K562 (cell line): ENCODE results near the gene POLR1A. TPM values are rescaled to one million over a fixed set of nuclear protein-coding genes. Genes with fewer than 3 reads are reported as not detected.

ENCODE experiments used
- ATAC-seq: fragments of 200-7000 bp; cut with Tn5 transposase; 3 replicates; pipeline ENCODE4 v1.9.1; 2020; ENCODE audit warnings: moderate library complexity
- BruUV-seq: library from RNA; stranded (reverse); fragments of 400-500 nt; replicated peaks from 2 replicates; lab custom pipeline; 2021; lab: Mats Ljungman, UMichigan
- CTCF ChIA-PET: fragments of 300-600 bp; formaldehyde crosslinking; extraction: SDS; loops from one replicate; lab custom pipeline; 2021; ENCODE audit warnings: low intra/inter-chr PET ratio; lab: Yijun Ruan, JAX
- POLR2A ChIA-PET: fragments of 300-600, 350-650 bp; sonication (Branson Sonifier 250); formaldehyde crosslinking; extraction: SDS; loops from one replicate; lab custom pipeline; 2021; ENCODE audit warnings: antibody characterized with exemption, inconsistent platforms; lab: Yijun Ruan, JAX
- DNase-seq, 4 experiments: peaks; one replicate each; pipeline versions ENCODE4 v3.0.0 to v3.0.0-alpha.2; 2011 to 2018; ENCODE audit warnings: low spot score in 3 of 4, mixed read lengths in 3 of 4; ENCODE audit errors: extremely low read depth in 1 of 4
- FAIRE-seq: peaks from 2 replicates; lab custom pipeline; 2011; peaks lifted over from hg19 to GRCh38; lab: Jason Lieb, UNC
- H2AFZ ChIP-seq: 2 replicates; pipeline ENCODE4 v1.6.0; 2011; ENCODE audit warnings: low read depth, low read length, control low read depth, inconsistent platforms
- H3K27ac ChIP-seq: fragments of 200-600 bp; 3 replicates; pipeline ENCODE4 v1.8.0; 2011; ENCODE audit warnings: low read depth, mild to moderate bottlenecking, control low read depth, inconsistent platforms, low read length, moderate library complexity, mixed read lengths; ENCODE audit errors: extremely low read depth
- H3K27me3 ChIP-seq, 2 experiments: fragments of 300-600 bp in 1 of 2; 2 replicates in 1 of 2; 3 replicates in 1 of 2; pipeline versions ENCODE4 v1.6.0 to v1.8.0; 2011; ENCODE audit warnings: inconsistent platforms in 2 of 2, low read length in 2 of 2, mild to moderate bottlenecking in 1 of 2, mixed read lengths in 1 of 2, moderate library complexity in 1 of 2; ENCODE audit not compliant: control insufficient read depth in 2 of 2, insufficient read depth in 2 of 2
- H3K36me3 ChIP-seq: fragments of 300-600 bp; 3 replicates; pipeline ENCODE4 v1.8.0; 2011; ENCODE audit warnings: mild to moderate bottlenecking, low read length, inconsistent platforms; ENCODE audit not compliant: control insufficient read depth, insufficient read depth
- H3K4me1 ChIP-seq, 2 experiments: fragments of 200-600 bp in 1 of 2; replicated peaks in 1 of 2; 2 replicates in 1 of 2; 3 replicates in 1 of 2; pipeline versions ENCODE4 v1.5.1 to v1.8.0; 2011; ENCODE audit warnings: inconsistent platforms in 2 of 2, low read length in 2 of 2, mild to moderate bottlenecking in 1 of 2, mixed read lengths in 1 of 2, moderate library complexity in 1 of 2; ENCODE audit not compliant: control insufficient read depth in 2 of 2, insufficient read depth in 2 of 2
- H3K4me2 ChIP-seq: 2 replicates; pipeline ENCODE4 v1.6.1; 2011; ENCODE audit warnings: low read length, control low read depth, inconsistent platforms, mixed read lengths; ENCODE audit not compliant: insufficient read depth
- H3K4me3 ChIP-seq: fragments of 200-600 bp; sonication (generic), shearing (Covaris generic); 2 replicates; pipeline ENCODE4 v1.5.1; 2016; ENCODE audit warnings: control low read depth, inconsistent platforms
- H3K79me2 ChIP-seq: fragments of 200-600 bp; 3 replicates; pipeline ENCODE4 v1.8.0; 2011; ENCODE audit warnings: low read length, inconsistent platforms; ENCODE audit not compliant: control insufficient read depth, insufficient read depth
- H3K9ac ChIP-seq, 2 experiments: 2 replicates each; pipeline versions ENCODE4 v1.6.0 to v1.6.1; 2011; ENCODE audit warnings: low read depth in 2 of 2, low read length in 2 of 2, control low read depth in 1 of 2, inconsistent platforms in 1 of 2, mild to moderate bottlenecking in 1 of 2, mixed read lengths in 1 of 2; ENCODE audit not compliant: insufficient read depth in 1 of 2
- H3K9me1 ChIP-seq: one replicate; pipeline ENCODE4 v1.6.0; 2011; ENCODE audit warnings: inconsistent platforms, mild to moderate bottlenecking, low read length, moderate library complexity; ENCODE audit not compliant: control insufficient read depth, insufficient read depth
- H3K9me3 ChIP-seq: replicated peaks from 2 replicates; pipeline ENCODE4 v1.5.1; 2011; ENCODE audit warnings: low read depth, low read length, inconsistent platforms; ENCODE audit not compliant: control insufficient read depth, insufficient read depth
- H4K20me1 ChIP-seq: replicated peaks from 2 replicates; pipeline ENCODE4 v1.6.1; 2011; ENCODE audit warnings: low read length, inconsistent platforms, mixed read lengths; ENCODE audit not compliant: control insufficient read depth, insufficient read depth
- HNRNPLL ChIP-seq: fragments of 200-400 bp; formaldehyde crosslinking; IDR thresholded peaks from 2 replicates; pipeline ENCODE4 v1.6.1; 2017; ENCODE audit warnings: low read length, low read depth, mild to moderate bottlenecking; ENCODE audit not compliant: poor library complexity, severe bottlenecking
- ILF3 ChIP-seq: fragments of 450-650 bp; IDR thresholded peaks from 2 replicates; pipeline ENCODE4 v1.6.1; 2018; ENCODE audit warnings: antibody characterized with exemption, mild to moderate bottlenecking, moderate library complexity, borderline replicate concordance
- NCOA1 ChIP-seq: fragments of 450-650 bp; IDR thresholded peaks from 2 replicates; pipeline ENCODE4 v1.6.1; 2016; ENCODE audit warnings: low read depth
- POLR3A ChIP-seq: IDR thresholded peaks from 2 replicates; pipeline ENCODE4 v1.6.1; 2011; ENCODE audit warnings: borderline replicate concordance, mild to moderate bottlenecking, moderate library complexity; ENCODE audit not compliant: insufficient read length, insufficient read depth; ENCODE audit errors: extremely low read depth
- RBM22 ChIP-seq: fragments of 200-400 bp; formaldehyde crosslinking; IDR thresholded peaks from 2 replicates; pipeline ENCODE4 v1.6.1; 2018; ENCODE audit warnings: low read length, low read depth; ENCODE audit not compliant: poor library complexity, severe bottlenecking
- RFX5 ChIP-seq: IDR thresholded peaks from 2 replicates; pipeline ENCODE4 v1.6.1; 2011; ENCODE audit warnings: low read depth, mild to moderate bottlenecking, improper control_type of control experiment, low read length
- TSC22D4 ChIP-seq: fragments of 450-650 bp; IDR thresholded peaks from 2 replicates; pipeline ENCODE4 v1.6.1; 2016; ENCODE audit warnings: missing genetic modification characterization, missing biosample characterization, control low read depth
- U2AF2 ChIP-seq: fragments of 200-400 bp; formaldehyde crosslinking; optimal IDR thresholded peaks from 2 replicates; pipeline ENCODE3; 2017; ENCODE audit warnings: low read depth, mild to moderate bottlenecking, low read length
- ZNF316 ChIP-seq: fragments of 450-650 bp; IDR thresholded peaks from 2 replicates; pipeline ENCODE4 v1.6.1; 2016
- ZNF699 ChIP-seq: fragments of 250-450 bp; sonication (Bioruptor Pico); IDR thresholded peaks from 2 replicates; pipeline ENCODE4 v1.8.0; 2021; ENCODE audit warnings: mild to moderate bottlenecking, moderate library complexity; ENCODE audit not compliant: insufficient replicate concordance
- ZSCAN29 ChIP-seq: fragments of 450-650 bp; IDR thresholded peaks from 2 replicates; pipeline ENCODE4 v1.6.1; 2017
- WGBS: fragments of 100-300 bp; shearing (Covaris generic); methylation state at CpG from one replicate; pipeline ENCODE4 v1.1.6; 2016; ENCODE audit warnings: low coverage, mixed read lengths; ENCODE audit not compliant: insufficient coverage; ENCODE audit errors: missing lambda C conversion rate; 5-methylcytosine and 5-hydroxymethylcytosine counted together
- in situ Hi-C: fragments of 300-500 bp; cut with MboI; formaldehyde crosslinking; loops from 4 replicates; pipeline ENCODE4 v1.15.0; 2018; ENCODE audit warnings: inconsistent platforms, mixed read lengths
- intact Hi-C: fragments of 100-400 bp; cut with micrococcal nuclease; formaldehyde crosslinking; loops from 2 replicates; pipeline ENCODE4 v1.14.2; 2022
- polyA plus RNA-seq, 8 experiments: library from polyadenylated mRNA; depleted of rRNA in 4 of 8; stranded (reverse) in 5 of 8; unstranded in 3 of 8; fragments of >200 nt; fragmentation: Nextera tagmentation in 2 of 8; fragmentation: Illumina TruSeq in 1 of 8; extraction: Ambion mirVana in 2 of 8; extraction: Trizol in 1 of 8; gene quantifications; 2 replicates each; pipeline versions ENCODE4 v1.2.1 to v1.2.3, GENCODE V29; 2011 to 2014; ENCODE audit warnings: inconsistent platforms in 1 of 8, missing spikeins in 1 of 8
- total RNA-seq, 7 experiments: library from RNA; depleted of rRNA in 6 of 7; stranded (reverse); fragments of >200 nt in 6 of 7; fragmentation: Illumina TruSeq in 2 of 7; extraction: Trizol in 2 of 7; gene quantifications; 2 replicates each; pipeline versions ENCODE4 v1.2.1 to v1.2.3, GENCODE V29; 2011 to 2021; ENCODE audit warnings: low replicate concordance in 1 of 7
- TF ChIP-seq, protein P1 (sequence below): sonication (generic); formaldehyde crosslinking; IDR thresholded peaks from 2 replicates; pipeline ENCODE4 v1.5.0; 2020; ENCODE audit warnings: missing genetic modification reagents
- TF ChIP-seq, protein P2 (sequence below): fragments of 250-450 bp; sonication (Bioruptor Pico); IDR thresholded peaks from 2 replicates; pipeline ENCODE4 v1.9.0; 2021; ENCODE audit warnings: mild to moderate bottlenecking, inconsistent platforms

POLR1A gene
- total and polyA plus RNA-seq, 9 of the 15 experiments (the other 6 are each of a cell fraction or from before 2014, with no cell fraction given): 3.0 to 72.1 (median 21.8) TPM

- ChIA-PET POLR2A (interaction anchor here (0.6 to 0.9 kb wide), 4 partner anchors 9 to 82 kb away, joined by 3 to 4 read pairs (median 3); no protein-coding TSS in a partner anchor), CTCF (no interaction called here)
- Histone ChIP-seq H3K27ac (no peak overlapping the region), H4K20me1 (no peaks in the 10 kb centered on the region), H3K9me1 (no peaks in the 10 kb centered on the region), H3K79me2 (no peaks in the 10 kb centered on the region), H3K36me3 (peaks cover 100% of the 10 kb centered on the region; the same call in 2 of the 3 replicates), H3K4me1 (peaks cover 0 to 10% of the 10 kb centered on the region in 2 experiments; a peak in 2 of 5 replicates), H3K27me3 (no peaks in the 10 kb centered on the region), H2AFZ (no peak overlapping the region), H3K4me2 (no peak overlapping the region), H3K9me3 (no peaks in the 10 kb centered on the region), H3K4me3 (no peak overlapping the region), H3K9ac (no peak overlapping the region)
- 98% methylated on average over 11 of the region's 13 CpGs for WGBS
- DNase-seq (no peak), FAIRE-seq (no peak), ATAC-seq (no peak)
- BruUV-seq: no TSS peak
- intact Hi-C loops: loop anchor here (5.0 kb wide), 2 partner anchors 48 to 202 kb away; no protein-coding TSS in a partner anchor
- in situ Hi-C loops: no loop called here
- TF ChIP-seq POLR3A: no peak
- TF ChIP-seq ZNF316: no peak
- TF ChIP-seq ZSCAN29: no peak
- no peak for TF ChIP-seq RFX5
- TF ChIP-seq U2AF2: no peak
- TF ChIP-seq ZNF699: no peak
- no peak for TF ChIP-seq TSC22D4 (tag)
- TF ChIP-seq ILF3: no peak
- no peak for TF ChIP-seq RBM22
- TF ChIP-seq, protein P1, sequence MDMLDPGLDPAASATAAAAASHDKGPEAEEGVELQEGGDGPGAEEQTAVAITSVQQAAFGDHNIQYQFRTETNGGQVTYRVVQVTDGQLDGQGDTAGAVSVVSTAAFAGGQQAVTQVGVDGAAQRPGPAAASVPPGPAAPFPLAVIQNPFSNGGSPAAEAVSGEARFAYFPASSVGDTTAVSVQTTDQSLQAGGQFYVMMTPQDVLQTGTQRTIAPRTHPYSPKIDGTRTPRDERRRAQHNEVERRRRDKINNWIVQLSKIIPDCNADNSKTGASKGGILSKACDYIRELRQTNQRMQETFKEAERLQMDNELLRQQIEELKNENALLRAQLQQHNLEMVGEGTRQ (CRISPR knock-in tag): no peak
- no peak for TF ChIP-seq HNRNPLL
- TF ChIP-seq, protein P2, sequence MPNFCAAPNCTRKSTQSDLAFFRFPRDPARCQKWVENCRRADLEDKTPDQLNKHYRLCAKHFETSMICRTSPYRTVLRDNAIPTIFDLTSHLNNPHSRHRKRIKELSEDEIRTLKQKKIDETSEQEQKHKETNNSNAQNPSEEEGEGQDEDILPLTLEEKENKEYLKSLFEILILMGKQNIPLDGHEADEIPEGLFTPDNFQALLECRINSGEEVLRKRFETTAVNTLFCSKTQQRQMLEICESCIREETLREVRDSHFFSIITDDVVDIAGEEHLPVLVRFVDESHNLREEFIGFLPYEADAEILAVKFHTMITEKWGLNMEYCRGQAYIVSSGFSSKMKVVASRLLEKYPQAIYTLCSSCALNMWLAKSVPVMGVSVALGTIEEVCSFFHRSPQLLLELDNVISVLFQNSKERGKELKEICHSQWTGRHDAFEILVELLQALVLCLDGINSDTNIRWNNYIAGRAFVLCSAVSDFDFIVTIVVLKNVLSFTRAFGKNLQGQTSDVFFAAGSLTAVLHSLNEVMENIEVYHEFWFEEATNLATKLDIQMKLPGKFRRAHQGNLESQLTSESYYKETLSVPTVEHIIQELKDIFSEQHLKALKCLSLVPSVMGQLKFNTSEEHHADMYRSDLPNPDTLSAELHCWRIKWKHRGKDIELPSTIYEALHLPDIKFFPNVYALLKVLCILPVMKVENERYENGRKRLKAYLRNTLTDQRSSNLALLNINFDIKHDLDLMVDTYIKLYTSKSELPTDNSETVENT (CRISPR knock-in tag): no peak
- TF ChIP-seq NCOA1: no peak
Measured at GRCh38 chr2:86028766-86029381, 76.8 kb downstream of the POLR1A start.
